RWPE1 (cell line): ENCODE measurements around the gene GRAP.

Experiments used
- CTCF ChIA-PET: fragments of 350-600 bp; sonication (Branson Sonifier 250); formaldehyde crosslinking; extraction: SDS; loops from one replicate; lab custom pipeline; 2021; lab: Yijun Ruan, JAX
- POLR2A ChIA-PET: fragments of 400-600 bp; formaldehyde crosslinking; extraction: SDS; loops from one replicate; lab custom pipeline; 2020; ENCODE audit warnings: antibody characterized with exemption; ENCODE audit not compliant: low non-redundant PET; lab: Yijun Ruan, JAX
- DNase-seq: peaks from one replicate; pipeline ENCODE4 v3.0.0; 2012; ENCODE audit warnings: low spot score
- H3K27ac ChIP-seq: fragments of 450-650 bp; 2 replicates; pipeline ENCODE4 v1.5.1; 2017
- TF ChIP-seq, protein P1 (sequence below): fragments of 450-650 bp; conservative IDR thresholded peaks from 2 replicates; pipeline ENCODE4 v1.5.1; 2017; ENCODE audit warnings: low read depth, mild to moderate bottlenecking

GRAP gene

DNA sequence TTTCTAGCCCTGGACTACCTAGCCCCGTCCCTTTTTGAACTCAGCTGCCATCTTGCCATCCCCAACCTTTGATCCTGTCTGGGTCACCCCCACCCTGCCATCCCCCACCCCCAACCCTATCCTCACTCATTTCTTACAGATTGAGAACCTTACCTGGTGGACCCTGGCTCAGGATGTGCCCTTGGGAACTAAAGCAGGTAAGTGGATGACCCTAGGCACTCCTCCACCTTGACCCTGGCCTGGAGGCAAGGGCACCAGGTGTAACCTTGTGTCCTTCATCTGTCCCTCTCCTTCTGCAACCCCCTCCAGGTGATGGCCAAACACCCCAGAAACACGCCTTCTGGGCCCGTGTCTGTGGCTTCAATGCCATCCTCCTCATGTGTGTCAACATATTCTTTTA lies 26.7 kb downstream of the GRAP start:
- POLR2A ChIA-PET, result no interaction called here
- CTCF ChIA-PET, result no interaction called here
- peak overlapping the region; percentile 29 for H3K27ac ChIP-seq
- TF ChIP-seq, protein P1, sequence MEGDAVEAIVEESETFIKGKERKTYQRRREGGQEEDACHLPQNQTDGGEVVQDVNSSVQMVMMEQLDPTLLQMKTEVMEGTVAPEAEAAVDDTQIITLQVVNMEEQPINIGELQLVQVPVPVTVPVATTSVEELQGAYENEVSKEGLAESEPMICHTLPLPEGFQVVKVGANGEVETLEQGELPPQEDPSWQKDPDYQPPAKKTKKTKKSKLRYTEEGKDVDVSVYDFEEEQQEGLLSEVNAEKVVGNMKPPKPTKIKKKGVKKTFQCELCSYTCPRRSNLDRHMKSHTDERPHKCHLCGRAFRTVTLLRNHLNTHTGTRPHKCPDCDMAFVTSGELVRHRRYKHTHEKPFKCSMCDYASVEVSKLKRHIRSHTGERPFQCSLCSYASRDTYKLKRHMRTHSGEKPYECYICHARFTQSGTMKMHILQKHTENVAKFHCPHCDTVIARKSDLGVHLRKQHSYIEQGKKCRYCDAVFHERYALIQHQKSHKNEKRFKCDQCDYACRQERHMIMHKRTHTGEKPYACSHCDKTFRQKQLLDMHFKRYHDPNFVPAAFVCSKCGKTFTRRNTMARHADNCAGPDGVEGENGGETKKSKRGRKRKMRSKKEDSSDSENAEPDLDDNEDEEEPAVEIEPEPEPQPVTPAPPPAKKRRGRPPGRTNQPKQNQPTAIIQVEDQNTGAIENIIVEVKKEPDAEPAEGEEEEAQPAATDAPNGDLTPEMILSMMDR, result no peak
- no peak for DNase-seq

DNA sequence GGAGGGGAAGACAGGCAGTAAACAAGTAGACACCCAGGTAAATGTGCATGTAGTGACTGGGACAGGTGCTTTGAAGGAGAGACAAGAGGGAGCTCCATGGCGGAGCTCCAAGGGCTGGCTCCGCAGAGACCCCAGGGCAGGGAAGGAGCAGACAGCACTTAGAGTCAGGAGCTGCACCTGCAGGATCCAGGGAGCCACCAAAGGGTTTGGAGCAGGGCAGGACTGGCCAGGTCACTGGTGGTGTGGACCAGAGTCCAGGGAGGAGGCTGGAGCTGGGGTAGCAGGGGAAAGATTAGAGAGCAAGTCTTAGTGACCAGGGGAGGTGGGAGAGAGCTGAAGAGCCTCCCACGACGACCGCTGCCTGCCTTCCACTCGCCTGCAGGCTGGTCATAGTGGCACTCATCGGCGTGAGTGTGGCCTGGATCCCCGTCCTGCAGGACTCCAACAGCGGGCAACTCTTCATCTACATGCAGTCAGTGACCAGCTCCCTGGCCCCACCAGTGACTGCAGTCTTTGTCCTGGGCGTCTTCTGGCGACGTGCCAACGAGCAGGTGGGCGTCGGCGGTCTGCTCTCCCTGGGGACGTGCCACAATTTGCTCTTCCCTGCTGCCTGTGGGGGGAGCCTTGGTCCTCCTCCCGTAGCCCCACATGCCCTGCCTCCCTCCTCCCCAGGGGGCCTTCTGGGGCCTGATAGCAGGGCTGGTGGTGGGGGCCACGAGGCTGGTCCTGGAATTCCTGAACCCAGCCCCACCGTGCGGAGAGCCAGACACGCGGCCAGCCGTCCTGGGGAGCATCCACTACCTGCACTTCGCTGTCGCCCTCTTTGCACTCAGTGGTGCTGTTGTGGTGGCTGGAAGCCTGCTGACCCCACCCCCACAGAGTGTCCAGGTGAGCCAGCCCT lies 27.5 kb downstream of the GRAP start:
- H3K27ac ChIP-seq, result no peak overlapping the region
- POLR2A ChIA-PET, result no interaction called here
- CTCF ChIA-PET, result no interaction called here
- TF ChIP-seq, protein P1, result no peak
- no peak for DNase-seq

DNA sequence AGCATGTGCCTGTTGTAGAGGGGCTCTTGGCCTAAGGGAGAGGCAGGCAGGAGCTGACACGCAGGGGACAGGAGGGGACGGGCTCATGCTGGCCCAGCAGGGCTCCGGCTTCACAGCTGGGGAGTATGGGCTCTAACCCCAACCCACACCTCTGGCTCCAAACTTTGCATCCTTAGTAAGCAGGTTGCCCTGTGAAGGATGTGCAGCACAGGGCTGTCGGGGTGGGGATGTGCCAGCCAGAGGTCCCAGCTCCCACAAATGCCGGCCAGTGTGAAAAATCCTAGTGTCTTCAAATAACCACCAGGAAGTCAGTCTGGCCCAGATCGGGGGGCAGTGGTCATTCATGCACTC lies 28.2 kb downstream of the GRAP start:
- DNase-seq, result no peak
- POLR2A ChIA-PET, result interaction anchor here (0.6 kb wide), 1 partner anchor 14 kb away, joined by 3 read pairs; the partner anchor contains the start of gene FAM83G
- CTCF ChIA-PET, result no interaction called here
- H3K27ac ChIP-seq, result no peak overlapping the region
- TF ChIP-seq, protein P1, result no peak

DNA sequence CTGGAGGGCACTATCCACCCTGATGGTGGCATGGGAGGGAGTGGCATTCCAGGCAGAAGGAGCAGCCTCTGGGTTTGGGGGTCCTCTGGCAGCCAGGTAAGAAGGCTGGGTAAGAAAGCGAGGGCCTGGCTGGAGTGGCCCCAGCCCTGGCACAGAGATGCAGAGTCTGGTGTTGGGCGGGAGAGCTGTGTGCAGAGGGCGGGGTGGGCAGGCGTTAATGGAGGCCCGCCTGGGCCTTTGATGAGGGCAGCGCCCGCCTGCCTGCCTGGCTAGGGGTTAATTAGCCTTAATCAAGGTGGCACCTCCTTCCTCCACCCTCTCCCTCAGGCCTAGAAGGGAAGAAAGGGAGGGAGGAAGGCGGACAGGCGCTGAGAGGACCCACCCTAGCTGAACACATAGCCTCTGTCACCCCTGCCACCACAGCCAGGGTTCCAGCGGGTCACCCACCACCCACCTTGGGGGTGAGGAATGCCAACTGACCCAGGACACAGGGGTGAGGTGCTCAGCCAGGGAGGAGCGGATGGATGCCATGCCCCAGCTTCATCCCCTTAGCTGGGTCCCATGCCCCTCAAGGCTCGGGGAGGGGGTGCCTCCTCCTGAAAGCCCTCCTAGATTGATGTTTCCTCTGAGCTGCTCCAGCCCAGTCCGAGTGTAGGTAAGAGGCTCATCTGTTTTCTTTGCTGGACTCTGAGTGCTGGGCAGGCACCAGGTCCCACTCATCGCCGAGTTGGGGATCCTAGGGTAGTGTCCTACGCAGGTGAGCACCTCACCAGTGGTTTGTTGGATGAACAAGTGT lies 28.8 kb downstream of the GRAP start:
- POLR2A ChIA-PET, result interaction anchor here (0.6 kb wide), 1 partner anchor 13 kb away, joined by 3 read pairs; the partner anchor contains the start of gene FAM83G
- TF ChIP-seq, protein P1, result no peak
- CTCF ChIA-PET, result no interaction called here
- DNase-seq, result no peak
- H3K27ac ChIP-seq, result no peak overlapping the region; the same call in 1 of the 2 replicates

DNA sequence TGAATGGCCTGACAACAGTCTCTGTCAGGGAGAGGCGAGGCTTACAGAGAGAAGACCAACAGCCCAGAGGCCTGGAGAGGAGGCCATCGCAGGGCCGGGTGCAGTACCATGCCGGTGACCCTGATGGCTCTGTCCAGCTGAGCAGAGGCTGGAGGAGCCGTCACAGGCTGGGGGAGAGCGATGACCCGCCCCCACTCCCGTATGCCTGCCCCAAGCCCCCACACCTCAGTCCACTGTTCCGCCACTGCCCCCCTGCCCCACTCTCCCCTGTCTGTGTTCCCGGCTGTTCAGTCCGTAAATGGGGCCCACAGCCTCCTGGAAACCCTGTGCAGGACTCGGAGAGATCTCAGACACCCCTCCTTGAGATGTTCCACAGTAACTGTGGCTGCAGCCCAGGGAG lies 29.4 kb downstream of the GRAP start:
- TF ChIP-seq, protein P1, result no peak
- ChIA-PET POLR2A (no interaction called here), CTCF (no interaction called here)
- peak overlapping the region; percentile 71 for H3K27ac ChIP-seq
- no peak for DNase-seq

DNA sequence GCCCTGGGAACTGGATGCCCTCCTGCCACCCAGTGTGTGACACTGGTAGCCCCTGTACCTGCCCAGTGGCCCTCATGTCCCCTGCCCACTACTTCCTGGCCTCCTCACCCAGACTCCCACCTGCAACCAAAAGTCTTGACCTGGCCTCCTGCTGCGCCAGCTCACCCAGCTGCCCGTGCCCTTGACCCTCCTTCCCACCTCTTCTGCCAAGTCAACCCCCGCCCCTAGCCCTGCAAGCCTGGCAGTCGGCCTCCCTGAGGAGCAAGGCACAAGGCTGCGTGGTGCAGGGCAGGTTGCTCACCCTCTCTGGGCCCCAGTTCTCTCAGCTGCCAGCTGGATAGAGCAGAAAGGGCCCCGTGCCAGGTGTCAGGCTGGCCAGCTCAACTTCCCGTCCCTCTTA lies 29.9 kb downstream of the GRAP start:
- POLR2A ChIA-PET, result interaction anchor here (0.9 kb wide), 1 partner anchor 12 kb away, joined by 3 read pairs; no protein-coding TSS in a partner anchor
- H3K27ac ChIP-seq, result peak overlapping the region; percentile 71
- TF ChIP-seq, protein P1, result no peak
- no peak for DNase-seq
- CTCF ChIA-PET, result no interaction called here
